GM19438 (cell line): ENCODE results near the gene USF3.
A peak's percentile ranks its signal among the peaks of the same experiment; 100 is the strongest.

Experiments used
- ATAC-seq: cut with Tn5 transposase; IDR thresholded peaks from one replicate; pipeline ENCODE4 v1.9.1; 2021; ENCODE audit warnings: low read depth; ENCODE audit not compliant: unreplicated experiment

USF3 gene

GRCh38 chr3:113698956-113699355 is 2.5 kb upstream of the USF3 start:
- no peak for ATAC-seq

DNA sequence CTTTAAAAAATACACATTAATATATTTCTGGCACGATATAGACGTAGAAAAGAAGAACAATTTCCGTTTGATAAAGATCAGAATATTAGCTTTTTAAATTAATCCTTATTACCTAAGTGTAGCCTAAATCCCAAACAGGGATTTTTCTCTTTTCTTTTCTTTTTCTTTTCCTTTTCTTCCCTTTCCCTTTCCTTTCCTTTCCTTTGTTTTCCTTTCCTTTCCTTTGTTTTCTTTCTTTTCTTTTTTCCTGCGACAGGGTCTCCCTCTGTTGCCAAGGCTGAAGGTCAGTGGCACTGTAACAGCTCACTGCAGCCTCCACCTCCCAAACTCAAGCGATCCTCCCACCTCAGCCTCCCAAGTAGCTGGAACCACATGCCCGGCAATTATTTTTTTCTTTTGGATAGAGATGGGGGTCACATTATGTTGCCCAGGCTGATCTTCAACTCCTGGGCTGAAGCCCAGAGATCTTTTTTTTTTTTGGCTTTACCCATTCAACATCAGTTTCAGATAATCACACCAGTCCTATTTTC is 1.8 kb upstream of the USF3 start:
- ATAC-seq, result no peak

DNA sequence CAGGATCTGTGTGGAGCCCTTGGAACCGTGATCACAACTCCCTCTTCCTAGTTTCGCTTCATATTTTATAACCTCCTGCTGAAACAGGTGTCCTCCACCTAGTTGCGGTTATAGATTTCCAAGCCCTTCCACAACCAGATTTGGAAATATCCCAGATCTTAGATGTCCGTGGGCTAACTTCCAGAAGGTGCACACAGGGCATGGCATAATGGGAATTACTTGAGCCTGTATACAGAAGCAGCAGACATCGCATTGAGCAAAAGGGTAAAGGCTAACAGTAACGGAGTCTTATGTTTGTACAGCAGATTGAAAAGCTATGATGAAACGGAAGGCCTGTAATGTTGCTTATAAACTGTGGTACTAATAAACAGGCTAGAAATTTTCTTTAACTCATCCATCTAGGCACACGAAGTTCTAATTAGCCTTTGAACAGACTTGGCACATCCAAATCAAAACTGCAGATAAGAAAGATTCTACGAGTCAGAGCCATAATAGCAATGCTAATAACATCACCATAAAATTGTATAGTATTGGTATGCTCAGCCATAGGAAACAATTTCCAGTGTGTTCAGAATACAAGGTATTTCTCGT is 1.2 kb upstream of the USF3 start:
- ATAC-seq, result no peak

GRCh38 chr3:113696658-113697499 is 437 bp upstream of the USF3 start:
- peak; percentile 92 for ATAC-seq

GRCh38 chr3:113695431-113695785 is 1.0 kb downstream of the USF3 start:
- no peak for ATAC-seq

DNA sequence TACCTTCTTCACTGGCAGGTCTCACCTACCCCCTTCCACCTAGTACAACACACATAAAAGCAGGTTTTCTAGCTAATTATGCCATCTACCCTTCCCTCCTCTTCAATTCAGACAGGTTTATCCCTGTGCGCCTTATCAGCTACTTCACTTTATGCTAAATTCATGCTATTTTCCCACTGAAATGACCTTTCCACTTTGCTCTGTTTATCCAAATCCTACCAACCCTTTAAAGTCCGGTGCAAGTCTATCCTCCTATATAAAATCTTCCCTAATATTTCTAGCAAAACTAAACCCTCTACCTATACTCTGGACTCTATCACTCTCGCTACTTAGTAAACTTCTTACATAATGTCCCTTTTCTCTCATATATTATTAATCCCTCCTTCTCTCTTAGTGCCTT is 6.0 kb downstream of the USF3 start:
- no peak for ATAC-seq

DNA sequence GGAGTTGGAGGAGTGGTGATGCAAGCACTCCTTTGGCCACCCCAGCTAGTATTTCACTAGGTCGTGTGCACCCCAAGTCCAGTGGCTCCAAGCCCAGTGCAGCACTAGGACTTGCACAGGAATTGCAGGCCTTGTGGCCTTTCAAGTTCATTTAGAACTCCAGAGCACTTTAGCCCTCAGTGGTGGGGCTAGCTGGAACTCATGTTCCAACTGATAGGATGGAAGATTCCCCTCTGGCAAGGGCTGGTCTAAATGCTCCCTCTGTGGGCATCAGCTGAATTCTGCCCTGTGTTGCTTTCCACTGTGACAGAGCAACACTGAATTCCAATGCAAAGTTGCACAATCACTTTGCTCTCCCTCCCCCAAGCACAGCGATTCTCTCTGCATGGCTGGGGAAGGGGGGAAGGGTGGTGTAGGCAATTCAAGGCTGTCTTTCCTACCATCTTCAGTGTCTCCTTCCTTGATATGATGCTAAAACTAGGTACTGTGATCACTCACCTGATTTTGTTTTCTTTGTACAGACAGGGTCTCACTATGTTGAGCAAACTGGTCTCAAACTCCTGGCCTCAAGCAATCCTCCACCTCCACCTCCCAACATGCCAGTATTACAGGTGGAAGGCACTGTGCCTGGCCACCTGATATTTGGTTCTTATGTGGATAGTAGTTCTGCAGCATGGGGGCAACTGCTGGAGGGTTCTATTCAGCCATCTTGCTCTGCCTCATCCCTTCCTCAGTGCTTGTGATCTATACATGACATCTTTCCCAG is 10.3 kb downstream of the USF3 start:
- no peak for ATAC-seq

DNA sequence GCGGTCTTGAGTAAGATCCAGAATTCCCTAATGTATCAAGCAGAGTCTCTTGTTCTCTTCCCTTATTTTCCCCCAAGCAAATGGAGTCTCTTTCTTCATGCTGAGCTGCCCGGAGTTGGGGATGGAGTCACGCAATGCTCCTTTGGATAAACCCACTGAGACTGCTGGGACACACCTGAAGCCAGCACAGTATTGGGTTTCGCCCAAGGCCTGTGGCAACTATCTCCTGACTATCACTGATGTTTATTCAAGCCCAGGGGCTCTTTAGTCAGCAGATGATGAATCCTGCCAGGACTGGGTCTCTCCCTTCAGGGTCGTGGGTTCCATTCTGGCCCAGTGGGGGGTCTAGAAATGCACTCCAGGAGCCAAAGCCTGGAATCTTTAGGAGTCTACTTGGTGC is 11.3 kb downstream of the USF3 start:
- no peak for ATAC-seq

DNA sequence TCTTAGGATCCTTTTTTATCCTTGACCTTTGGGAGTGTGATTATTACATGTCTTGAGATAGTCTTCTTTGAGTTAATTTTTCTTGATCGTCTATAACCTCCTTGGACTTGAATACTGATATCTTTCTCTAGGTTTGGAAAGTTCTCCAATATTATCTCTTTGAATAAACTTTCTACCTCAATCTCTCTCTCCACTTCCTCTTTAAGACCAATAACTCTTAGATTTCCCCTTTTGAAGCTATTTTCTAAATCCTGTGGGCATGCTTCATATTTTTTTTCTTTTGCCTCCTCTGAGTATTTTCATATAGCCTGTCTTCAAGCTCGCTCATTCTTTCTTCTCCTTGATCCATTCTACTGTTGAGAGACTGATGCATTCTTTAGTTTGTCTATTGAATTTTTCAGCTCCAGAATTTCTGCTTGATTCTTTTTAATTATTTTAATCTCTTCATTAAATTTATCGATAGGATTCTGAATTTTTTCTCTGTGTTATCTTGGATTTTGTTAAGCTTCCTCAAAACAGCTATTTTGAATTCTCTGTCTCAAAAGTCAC is 12.1 kb downstream of the USF3 start:
- no peak for ATAC-seq

- no peak for ATAC-seq
Observed at GRCh38 chr3:113678773-113679172, 17.7 kb downstream of the USF3 start.

DNA sequence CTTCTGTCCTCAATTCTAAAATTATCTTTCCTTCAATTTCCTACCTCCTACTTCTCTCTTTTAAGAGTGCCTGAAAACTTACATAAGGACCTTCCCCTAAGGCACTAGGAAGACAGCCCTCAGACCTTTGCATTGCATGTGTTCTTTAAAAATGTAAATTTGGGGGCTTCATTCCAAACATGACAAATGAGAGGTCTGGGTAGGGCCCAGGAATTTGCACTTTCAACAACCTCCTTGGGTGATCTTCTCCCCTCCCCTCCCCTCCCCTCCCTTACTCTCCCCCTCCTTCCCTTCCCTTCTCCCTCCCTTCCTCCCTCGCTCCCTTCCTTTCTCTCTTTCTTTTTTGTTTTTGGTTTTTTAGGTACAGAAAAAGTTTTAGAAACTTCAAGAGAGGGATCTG is 18.7 kb downstream of the USF3 start:
- no peak for ATAC-seq

DNA sequence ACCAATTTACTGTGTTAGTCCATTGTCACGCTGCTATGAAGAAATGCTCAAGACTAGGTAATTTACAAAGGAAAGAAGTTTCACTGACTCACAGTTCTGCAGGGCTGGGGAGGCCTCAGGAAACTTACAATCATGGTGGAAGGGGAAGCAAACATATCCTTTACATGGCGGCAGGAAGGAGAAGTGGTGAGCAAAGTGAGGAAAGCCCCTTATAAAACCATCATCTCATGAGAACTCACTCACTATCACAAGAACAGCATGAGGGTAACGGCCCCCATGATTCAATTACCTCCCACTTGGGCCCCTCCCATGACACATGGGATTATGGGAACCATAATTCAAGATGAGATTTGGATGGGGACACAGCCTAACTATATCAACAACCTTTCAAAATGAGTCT is 20.2 kb downstream of the USF3 start:
- ATAC-seq, result no peak

DNA sequence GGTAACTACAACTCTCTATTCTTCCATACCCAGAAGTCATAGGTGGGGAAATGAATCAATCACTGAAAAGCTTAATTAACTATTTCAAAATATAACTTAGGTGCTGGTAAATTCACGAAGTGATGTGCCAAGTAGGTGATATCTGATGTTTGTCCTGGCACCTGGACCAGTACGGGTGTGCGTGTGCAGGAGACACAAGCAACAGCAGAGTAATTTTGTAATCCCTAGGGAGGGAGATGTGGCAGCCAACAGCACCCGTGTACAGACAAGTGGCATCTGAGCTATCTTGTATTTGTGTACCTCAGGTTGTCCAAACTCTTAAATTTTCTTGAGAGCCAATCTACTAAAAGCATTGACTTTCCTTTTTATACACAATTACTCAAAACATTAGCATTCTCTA is 22.8 kb downstream of the USF3 start:
- ATAC-seq, result no peak

GRCh38 chr3:113668015-113668414 is 28.4 kb downstream of the USF3 start:
- ATAC-seq, result no peak

DNA sequence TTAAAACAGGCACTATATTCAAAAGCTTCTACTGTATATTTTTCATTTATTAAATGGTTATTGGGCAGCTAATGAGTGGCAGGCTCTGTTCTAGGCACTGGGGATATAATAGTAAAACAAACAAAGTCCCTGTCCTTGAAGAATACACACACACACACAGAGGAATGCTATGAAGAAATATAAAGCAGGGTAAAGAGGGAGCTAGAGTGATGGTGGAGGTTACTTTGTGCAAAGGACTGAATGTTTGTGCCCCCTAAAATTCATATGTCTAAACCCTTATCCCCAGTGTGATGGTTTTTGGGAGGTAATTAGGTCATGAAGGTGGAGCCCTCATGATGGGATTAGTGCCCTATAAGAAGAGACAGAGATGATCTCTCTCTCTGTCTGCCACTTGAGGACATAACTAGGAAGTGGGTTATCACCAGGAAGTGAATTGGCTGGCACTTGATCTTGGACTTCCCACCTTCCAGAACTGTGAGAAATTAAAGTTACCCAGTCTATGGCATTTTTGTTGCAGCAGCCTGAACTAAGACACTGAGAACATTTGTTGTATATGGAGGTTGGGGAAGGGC is 31.8 kb downstream of the USF3 start:
- ATAC-seq, result no peak

DNA sequence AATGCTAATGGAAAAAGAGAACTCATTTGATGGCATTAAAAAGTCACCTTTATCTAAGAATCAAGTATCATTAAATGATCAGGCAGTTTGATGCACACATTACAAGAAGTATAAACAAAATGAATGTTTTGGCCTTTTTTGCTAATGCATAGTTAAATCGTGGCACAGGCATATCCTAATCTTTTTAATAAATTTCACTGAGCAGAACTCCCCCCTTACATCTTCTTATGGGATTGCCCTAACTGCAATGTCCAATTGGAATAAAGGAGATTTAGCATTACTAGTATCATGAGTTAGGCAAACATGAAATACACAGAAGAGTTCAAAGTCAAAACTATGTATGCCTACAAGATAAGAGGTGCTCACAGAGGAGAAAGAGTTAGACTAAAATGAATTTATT is 32.7 kb downstream of the USF3 start:
- no peak for ATAC-seq

- ATAC-seq, result no peak
Observed at GRCh38 chr3:113663324-113663750, 33.1 kb downstream of the USF3 start.

DNA sequence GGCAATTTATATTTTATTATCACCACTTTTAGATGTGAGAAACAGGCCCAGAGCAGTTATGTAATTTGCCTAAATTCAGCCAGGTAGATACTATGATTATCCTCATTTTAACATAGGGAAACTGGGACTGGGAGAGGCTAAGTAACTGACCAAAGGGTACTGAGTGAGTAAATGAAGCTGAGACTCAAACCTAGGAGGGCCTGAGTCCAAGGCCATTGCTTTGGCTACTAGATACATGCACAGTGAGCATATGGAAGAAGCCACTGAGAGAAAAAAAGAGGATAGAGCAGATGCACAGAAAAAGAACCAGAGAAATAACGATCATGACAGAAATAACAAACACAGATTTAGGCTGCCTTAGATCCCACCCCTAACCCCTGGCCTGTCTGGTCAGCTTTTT is 33.6 kb downstream of the USF3 start:
- no peak for ATAC-seq

DNA sequence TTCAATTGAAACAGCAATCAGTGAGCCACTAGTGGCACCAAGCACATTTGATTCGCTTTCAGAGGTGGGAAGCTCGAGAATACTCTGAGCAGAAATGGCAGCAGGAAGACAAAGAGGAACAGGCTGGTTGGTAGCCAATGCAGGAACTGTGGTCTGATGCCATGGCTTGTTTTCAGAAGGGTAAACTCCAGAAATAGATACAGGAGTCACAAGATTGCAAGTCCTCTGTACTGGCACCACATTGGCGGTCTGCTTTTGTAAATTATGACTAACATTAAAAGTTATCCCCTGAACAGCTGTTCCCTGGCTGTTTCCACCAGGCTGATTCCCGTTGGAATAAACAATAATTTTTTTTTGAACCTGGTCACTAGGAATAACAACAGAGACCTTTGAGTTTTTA is 35.5 kb downstream of the USF3 start:
- ATAC-seq, result no peak

DNA sequence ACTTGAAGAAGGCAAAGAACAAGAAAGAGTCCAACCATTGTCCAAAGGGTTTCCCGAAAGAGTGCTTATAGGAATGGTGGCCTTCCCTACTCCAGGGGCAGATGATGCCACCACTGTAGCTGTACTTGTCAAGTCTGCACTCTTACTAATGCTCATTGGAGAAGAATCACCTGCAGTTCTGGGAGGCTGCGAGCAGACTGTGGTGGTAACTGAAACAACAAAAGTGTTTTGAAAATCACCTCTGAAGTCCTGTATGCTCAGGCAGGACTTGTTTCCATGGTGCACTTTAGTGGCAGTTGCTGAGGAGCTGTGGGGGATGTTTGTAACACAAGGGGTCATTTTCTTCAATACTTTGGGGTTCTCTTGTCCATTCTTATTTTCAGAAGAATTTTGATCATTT is 36.0 kb downstream of the USF3 start:
- ATAC-seq, result no peak

- no peak for ATAC-seq
Observed at GRCh38 chr3:113659996-113660395, 36.4 kb downstream of the USF3 start.
